ENCODE data around the gene MDH1.
"Not testable (repeated sequence)": the region's sequence is repeated elsewhere in the genome, so short reads cannot be mapped to it uniquely, and the experiment has no call there.

The MDH1 gene

DNA sequence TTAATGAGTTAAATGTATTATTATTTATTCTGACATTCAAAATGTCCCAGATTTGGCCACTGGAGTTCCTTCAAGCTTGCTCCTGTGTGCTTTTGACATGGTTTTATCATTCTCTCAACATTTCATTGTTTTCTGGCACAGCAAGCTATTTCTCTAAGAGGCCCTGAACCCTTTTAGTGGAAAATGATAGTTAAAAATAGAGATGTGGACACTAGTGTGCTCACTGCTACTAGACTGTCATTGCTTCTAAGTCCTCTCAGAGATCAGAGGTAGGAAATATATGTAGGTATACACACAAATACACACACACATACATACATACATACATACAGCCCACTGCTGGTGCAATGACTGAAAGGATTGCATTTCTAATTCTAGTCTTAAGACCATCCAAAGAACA, 26.0 kb upstream of the MDH1 start:
- H3K4me3 ChIP-seq, result no peak overlapping the region
- no peak overlapping the region for H3K27ac ChIP-seq
- TF ChIP-seq FOXP2 (optimal IDR thresholded peaks at IDR 0.05; ENCODE audit: control extremely low read depth, extremely low read length, insufficient read depth), result no peak
- TF ChIP-seq POLR2AphosphoS5 (IDR thresholded peaks at IDR 0.05; ENCODE audit: borderline replicate concordance, low read depth, low read length), result no peak
- TF ChIP-seq EZH2 (IDR thresholded peaks at IDR 0.05), result no peak
- no peak overlapping the region for H3K9ac ChIP-seq (ENCODE audit: insufficient read length)
- H3K9me3 ChIP-seq (ENCODE audit: low read depth, low read length), result no peaks in the 10 kb centered on the region
- DNase-seq (ENCODE audit: low read depth, low spot score), result no peak
- H3K36me3 ChIP-seq (ENCODE audit: insufficient read depth, low read length), result no peaks in the 10 kb centered on the region

DNA sequence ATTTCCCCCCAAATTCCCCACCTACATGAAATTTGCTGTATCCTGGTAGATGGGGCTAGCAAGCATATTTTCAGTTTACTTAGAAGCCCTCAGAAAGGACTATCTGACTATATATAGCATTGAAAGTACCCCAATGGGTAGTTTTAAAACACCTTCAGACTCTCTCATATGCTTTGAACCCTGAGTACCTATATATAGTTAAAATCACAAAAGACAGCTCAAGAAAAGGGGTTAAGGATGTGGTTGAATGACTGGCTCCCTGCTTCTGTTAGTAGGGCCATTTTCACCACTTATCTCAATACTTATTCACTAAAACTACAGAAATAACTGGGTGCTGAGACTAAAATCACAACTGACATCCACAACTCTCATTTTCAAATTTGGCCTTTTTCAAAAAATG, 19.0 kb upstream of the MDH1 start:
- DNase-seq (ENCODE audit: low read depth, low spot score), result no peak
- Histone ChIP-seq H3K4me3 (no peak overlapping the region), H3K9me3 (ENCODE audit: low read depth, low read length) (no peaks in the 10 kb centered on the region), H3K9ac (ENCODE audit: insufficient read length) (no peak overlapping the region), H3K27ac (no peak overlapping the region), H3K36me3 (ENCODE audit: insufficient read depth, low read length) (no peaks in the 10 kb centered on the region)
- TF ChIP-seq FOXP2 (optimal IDR thresholded peaks at IDR 0.05; ENCODE audit: control extremely low read depth, extremely low read length, insufficient read depth) (no peak), POLR2AphosphoS5 (IDR thresholded peaks at IDR 0.05; ENCODE audit: borderline replicate concordance, low read depth, low read length) (no peak), EZH2 (IDR thresholded peaks at IDR 0.05) (no peak)

DNA sequence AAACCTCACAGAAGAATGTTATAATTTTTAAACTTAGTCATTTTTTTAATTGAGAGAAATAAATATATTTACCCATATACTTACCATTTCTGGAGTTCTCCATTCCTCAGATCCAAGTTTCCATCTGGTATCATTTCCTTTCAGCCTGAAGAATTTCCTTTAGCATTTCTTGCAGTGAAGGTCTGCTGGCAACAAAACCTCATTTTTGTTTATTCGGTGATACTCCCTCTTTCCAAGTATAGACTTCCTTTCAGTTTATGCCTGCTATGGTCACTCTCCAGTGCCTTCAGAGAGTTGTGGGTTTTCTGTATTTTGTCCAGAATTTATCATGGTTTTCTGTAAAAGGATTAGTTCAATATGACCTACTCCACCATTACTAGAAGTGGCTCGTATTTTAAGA, 17.5 kb upstream of the MDH1 start:
- no peak overlapping the region for H3K4me3 ChIP-seq
- TF ChIP-seq EZH2 (IDR thresholded peaks at IDR 0.05) (no peak), POLR2AphosphoS5 (IDR thresholded peaks at IDR 0.05; ENCODE audit: borderline replicate concordance, low read depth, low read length) (no peak), FOXP2 (optimal IDR thresholded peaks at IDR 0.05; ENCODE audit: control extremely low read depth, extremely low read length, insufficient read depth) (no peak)
- H3K36me3 ChIP-seq (ENCODE audit: insufficient read depth, low read length), result no peaks in the 10 kb centered on the region
- DNase-seq (ENCODE audit: low read depth, low spot score), result no peak
- no peaks in the 10 kb centered on the region for H3K9me3 ChIP-seq (ENCODE audit: low read depth, low read length)
- H3K27ac ChIP-seq, result no peak overlapping the region
- no peak overlapping the region for H3K9ac ChIP-seq (ENCODE audit: insufficient read length)

GRCh38 chr2:63572001-63572400, 16.8 kb upstream of the MDH1 start:
- Histone ChIP-seq H3K9me3 (ENCODE audit: low read depth, low read length) (no peaks in the 10 kb centered on the region), H3K27ac (no peak overlapping the region), H3K36me3 (ENCODE audit: insufficient read depth, low read length) (no peaks in the 10 kb centered on the region), H3K4me3 (no peak overlapping the region), H3K9ac (ENCODE audit: insufficient read length) (no peak overlapping the region)
- TF ChIP-seq EZH2 (IDR thresholded peaks at IDR 0.05), result no peak
- TF ChIP-seq FOXP2 (optimal IDR thresholded peaks at IDR 0.05; ENCODE audit: control extremely low read depth, extremely low read length, insufficient read depth), result no peak
- no peak for TF ChIP-seq POLR2AphosphoS5 (IDR thresholded peaks at IDR 0.05; ENCODE audit: borderline replicate concordance, low read depth, low read length)
- DNase-seq (ENCODE audit: low read depth, low spot score), result no peak

GRCh38 chr2:63573026-63573425, 15.7 kb upstream of the MDH1 start:
- not testable (repeated sequence) for H3K36me3 ChIP-seq (ENCODE audit: insufficient read depth, low read length); H3K27ac ChIP-seq; H3K9ac ChIP-seq (ENCODE audit: insufficient read length); H3K4me3 ChIP-seq; DNase-seq (ENCODE audit: low read depth, low spot score); H3K9me3 ChIP-seq (ENCODE audit: low read depth, low read length)

- DNase-seq (ENCODE audit: low read depth, low spot score); H3K36me3 ChIP-seq (ENCODE audit: insufficient read depth, low read length); H3K9me3 ChIP-seq (ENCODE audit: low read depth, low read length); H3K27ac ChIP-seq; H3K9ac ChIP-seq (ENCODE audit: insufficient read length); H3K4me3 ChIP-seq: not testable (repeated sequence)
These were observed 14.9 kb upstream of the MDH1 start for GRCh38 chr2:63573726-63574345.

DNA sequence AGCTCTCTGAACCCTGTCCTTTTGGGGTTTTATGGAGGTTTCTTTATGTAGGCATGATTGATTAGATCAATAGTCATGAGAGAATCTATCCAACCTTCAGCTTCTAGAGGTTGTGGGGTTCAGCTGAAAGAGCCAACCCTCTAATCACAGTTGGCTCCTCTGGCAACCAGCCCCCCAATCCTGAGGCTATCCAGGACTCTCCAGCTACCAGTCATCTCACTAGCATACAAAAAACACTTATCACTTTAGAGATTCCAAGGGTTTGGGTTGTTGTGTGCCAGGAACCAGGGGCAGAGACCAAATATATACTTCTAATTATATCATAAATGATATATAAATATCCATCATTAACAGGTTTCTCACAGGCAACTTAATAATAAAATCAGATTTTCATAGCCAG, 12.2 kb upstream of the MDH1 start:
- Histone ChIP-seq H3K36me3 (ENCODE audit: insufficient read depth, low read length) (no peaks in the 10 kb centered on the region), H3K4me3 (no peak overlapping the region), H3K9me3 (ENCODE audit: low read depth, low read length) (no peaks in the 10 kb centered on the region), H3K27ac (no peak overlapping the region), H3K9ac (ENCODE audit: insufficient read length) (no peak overlapping the region)
- DNase-seq (ENCODE audit: low read depth, low spot score), result no peak
- TF ChIP-seq POLR2AphosphoS5 (IDR thresholded peaks at IDR 0.05; ENCODE audit: borderline replicate concordance, low read depth, low read length), result no peak
- TF ChIP-seq FOXP2 (optimal IDR thresholded peaks at IDR 0.05; ENCODE audit: control extremely low read depth, extremely low read length, insufficient read depth), result no peak
- no peak for TF ChIP-seq EZH2 (IDR thresholded peaks at IDR 0.05)

GRCh38 chr2:63578767-63579166, 10.0 kb upstream of the MDH1 start:
- DNase-seq (ENCODE audit: low read depth, low spot score), result no peak
- no peak for TF ChIP-seq EZH2 (IDR thresholded peaks at IDR 0.05)
- no peak for TF ChIP-seq POLR2AphosphoS5 (IDR thresholded peaks at IDR 0.05; ENCODE audit: borderline replicate concordance, low read depth, low read length)
- TF ChIP-seq FOXP2 (optimal IDR thresholded peaks at IDR 0.05; ENCODE audit: control extremely low read depth, extremely low read length, insufficient read depth), result no peak
- no peak overlapping the region for H3K27ac ChIP-seq

GRCh38 chr2:63580651-63581297, 8.0 kb upstream of the MDH1 start:
- TF ChIP-seq EZH2 (IDR thresholded peaks at IDR 0.05), result no peak
- no peak for TF ChIP-seq FOXP2 (optimal IDR thresholded peaks at IDR 0.05; ENCODE audit: control extremely low read depth, extremely low read length, insufficient read depth)
- TF ChIP-seq POLR2AphosphoS5 (IDR thresholded peaks at IDR 0.05; ENCODE audit: borderline replicate concordance, low read depth, low read length), result no peak
- Histone ChIP-seq H3K4me3 (no peak overlapping the region), H3K36me3 (ENCODE audit: insufficient read depth, low read length) (no peaks in the 10 kb centered on the region), H3K9me3 (ENCODE audit: low read depth, low read length) (no peaks in the 10 kb centered on the region), H3K27ac (no peak overlapping the region), H3K9ac (ENCODE audit: insufficient read length) (no peak overlapping the region)
- no peak for DNase-seq (ENCODE audit: low read depth, low spot score)

More at GRCh38 chr2:63578767-63579166, 10.0 kb upstream of the MDH1 start:
- Histone ChIP-seq H3K9ac (ENCODE audit: insufficient read length) (no peak overlapping the region), H3K36me3 (ENCODE audit: insufficient read depth, low read length) (no peaks in the 10 kb centered on the region), H3K4me3 (no peak overlapping the region), H3K9me3 (ENCODE audit: low read depth, low read length) (no peaks in the 10 kb centered on the region)

Measured in SK-N-MC (cell line).